ENCODE measurements around the gene LTB. TPM values are rescaled to one million over a fixed set of nuclear protein-coding genes. Genes with fewer than 3 reads are reported as not detected.

The LTB gene
- total RNA-seq, 4 donors from 2014 or later = 0.57 to 1.5 TPM; not detected in 2

GRCh38 chr6:31573239-31574105 lies 8.8 kb downstream of the LTB start:
- Histone ChIP-seq H3K27me3 (peaks cover 0 to 42% (median 0%) of the 10 kb centered on the region in 4 donors), H3K36me3 (no peaks in the 10 kb centered on the region), H3K9me3 (no peaks in the 10 kb centered on the region), H3K27ac (replicated peaks in 1 of 4) (no peak overlapping the region), H3K4me3 (no peak overlapping the region), H3K4me1 (peaks cover 0 to 3% (median 0%) of the 10 kb centered on the region in 4 donors)
- WGBS = 89% methylated on average over 9 of the region's 9 CpGs
- intact Hi-C loops (cut with DNase I) = no loop called here
- TF ChIP-seq CTCF (IDR thresholded peaks at IDR 0.05) = no peak
- no peak for TF ChIP-seq POLR2AphosphoS5 (IDR thresholded peaks at IDR 0.05)
- no peak for TF ChIP-seq POLR2A (IDR thresholded peaks at IDR 0.05; ENCODE audit: low read depth)
- no peak for TF ChIP-seq EP300 (IDR thresholded peaks at IDR 0.05)
- no peak for DNase-seq (ENCODE audit: extremely low spot score)

GRCh38 chr6:31572041-31572911 lies 9.9 kb downstream of the LTB start, which contains the start of gene LTA:
LTA (plus strand) TSS chr6:31572289; CDS start chr6:31572743, 454 bp downstream.
- Histone ChIP-seq H3K27me3 (peaks cover 0 to 54% (median 2%) of the 10 kb centered on the region in 4 donors), H3K36me3 (no peaks in the 10 kb centered on the region), H3K9me3 (no peaks in the 10 kb centered on the region), H3K27ac (replicated peaks in 1 of 4) (no peak within 1 kb of the TSS), H3K4me3 (no peak within 1 kb of the TSS), H3K4me1 (peaks cover 0 to 3% (median 0%) of the 10 kb centered on the region in 4 donors)
- TF ChIP-seq CTCF (IDR thresholded peaks at IDR 0.05) (no peak), EP300 (IDR thresholded peaks at IDR 0.05) (no peak), POLR2AphosphoS5 (IDR thresholded peaks at IDR 0.05) (no peak), POLR2A (IDR thresholded peaks at IDR 0.05; ENCODE audit: low read depth) (no peak)
- WGBS = 88% methylated on average over 27 of the region's 27 CpGs
- intact Hi-C loops (cut with DNase I) = no loop called here
- no peak for DNase-seq (ENCODE audit: extremely low spot score)

GRCh38 chr6:31569861-31570536 lies 12.2 kb downstream of the LTB start:
- H3K9me3 ChIP-seq = no peaks in the 10 kb centered on the region
- intact Hi-C loops (cut with DNase I) = no loop called here
- H3K36me3 ChIP-seq = no peaks in the 10 kb centered on the region
- WGBS = 70% methylated on average over 1 of the region's 1 CpG
- H3K4me1 ChIP-seq = no peaks in the 10 kb centered on the region
- H3K27me3 ChIP-seq = peaks cover 0 to 74% (median 2%) of the 10 kb centered on the region in 4 donors
- no peak overlapping the region for H3K27ac ChIP-seq (replicated peaks in 1 of 4)
- DNase-seq (ENCODE audit: extremely low spot score) = no peak
- TF ChIP-seq EP300 (IDR thresholded peaks at IDR 0.05) = no peak
- no peak for TF ChIP-seq POLR2A (IDR thresholded peaks at IDR 0.05; ENCODE audit: low read depth)
- no peak for TF ChIP-seq CTCF (IDR thresholded peaks at IDR 0.05)
- no peak for TF ChIP-seq POLR2AphosphoS5 (IDR thresholded peaks at IDR 0.05)
- H3K4me3 ChIP-seq = no peak overlapping the region

- no peak overlapping the region for H3K27ac ChIP-seq (replicated peaks in 1 of 4)
- intact Hi-C loops (cut with DNase I) = no loop called here
- DNase-seq (ENCODE audit: extremely low spot score) = no peak
- H3K4me1 ChIP-seq = no peaks in the 10 kb centered on the region
- H3K9me3 ChIP-seq = no peaks in the 10 kb centered on the region
- TF ChIP-seq EP300 (IDR thresholded peaks at IDR 0.05) = no peak
- TF ChIP-seq POLR2A (IDR thresholded peaks at IDR 0.05; ENCODE audit: low read depth) = no peak
- no peak for TF ChIP-seq POLR2AphosphoS5 (IDR thresholded peaks at IDR 0.05)
- TF ChIP-seq CTCF (IDR thresholded peaks at IDR 0.05) = no peak
- peaks cover 0 to 74% (median 2%) of the 10 kb centered on the region in 4 donors for H3K27me3 ChIP-seq
- 64% methylated on average over 3 of the region's 3 CpGs for WGBS
- no peaks in the 10 kb centered on the region for H3K36me3 ChIP-seq
- no peak overlapping the region for H3K4me3 ChIP-seq
Observed at GRCh38 chr6:31568537-31568961, 13.7 kb downstream of the LTB start.

Data from esophagus muscularis mucosa (tissue), 4 donors.